ENCODE results near the gene SLC39A11.

Gene SLC39A11

GRCh38 chr17:73039282-73039681 lies 53.2 kb downstream of the SLC39A11 start:
- no peak for DNase-seq (ENCODE audit: insufficient read length, low spot score)
- FAIRE-seq = no peak
- TF ChIP-seq TAF1 (IDR thresholded peaks at IDR 0.05; ENCODE audit: low read depth, low read length) = no peak
- TF ChIP-seq POLR2AphosphoS5 (IDR thresholded peaks at IDR 0.05; ENCODE audit: low read depth, low read length) = no peak
- no peak for TF ChIP-seq POLR2A (IDR thresholded peaks at IDR 0.05; ENCODE audit: low read depth, low read length)
- TF ChIP-seq SPI1 (IDR thresholded peaks at IDR 0.05; ENCODE audit: low read depth, low read length) = no peak
- TF ChIP-seq POU2F2 (IDR thresholded peaks at IDR 0.05; ENCODE audit: low read depth, low read length) = no peak
- TF ChIP-seq PAX5 (IDR thresholded peaks at IDR 0.05; ENCODE audit: insufficient read depth, low read length, severe bottlenecking) = no peak

DNA sequence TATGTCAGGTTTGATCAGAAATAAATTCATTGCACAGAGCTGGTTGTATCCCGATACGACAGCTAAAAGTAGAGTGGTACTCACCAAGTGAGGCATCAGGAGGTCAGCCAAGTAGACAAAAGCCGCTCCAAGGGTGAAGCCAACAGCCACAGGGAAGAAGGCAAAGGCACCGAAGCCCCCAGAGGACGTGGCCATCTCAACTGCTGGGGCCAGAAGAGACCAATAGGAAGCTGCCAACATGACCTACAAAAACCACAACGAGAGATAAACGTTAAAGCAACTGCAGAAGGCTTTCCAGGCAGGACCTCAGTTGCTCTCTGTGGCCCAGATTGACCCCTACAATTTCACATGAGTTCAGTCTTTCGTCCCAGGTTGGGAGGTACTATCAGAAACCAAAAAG lies 61.0 kb downstream of the SLC39A11 start:
- no peak for TF ChIP-seq TAF1 (IDR thresholded peaks at IDR 0.05; ENCODE audit: low read depth, low read length)
- no peak for TF ChIP-seq PAX5 (IDR thresholded peaks at IDR 0.05; ENCODE audit: insufficient read depth, low read length, severe bottlenecking)
- TF ChIP-seq SPI1 (IDR thresholded peaks at IDR 0.05; ENCODE audit: low read depth, low read length) = no peak
- no peak for TF ChIP-seq POU2F2 (IDR thresholded peaks at IDR 0.05; ENCODE audit: low read depth, low read length)
- TF ChIP-seq POLR2AphosphoS5 (IDR thresholded peaks at IDR 0.05; ENCODE audit: low read depth, low read length) = no peak
- TF ChIP-seq POLR2A (IDR thresholded peaks at IDR 0.05; ENCODE audit: low read depth, low read length) = no peak
- FAIRE-seq (no peak), DNase-seq (ENCODE audit: insufficient read length, low spot score) (no peak)

GRCh38 chr17:73030995-73031394 lies 61.5 kb downstream of the SLC39A11 start:
- TF ChIP-seq POU2F2 (IDR thresholded peaks at IDR 0.05; ENCODE audit: low read depth, low read length) (no peak), TAF1 (IDR thresholded peaks at IDR 0.05; ENCODE audit: low read depth, low read length) (no peak), POLR2A (IDR thresholded peaks at IDR 0.05; ENCODE audit: low read depth, low read length) (no peak), PAX5 (IDR thresholded peaks at IDR 0.05; ENCODE audit: insufficient read depth, low read length, severe bottlenecking) (no peak), POLR2AphosphoS5 (IDR thresholded peaks at IDR 0.05; ENCODE audit: low read depth, low read length) (no peak)
- no peak for DNase-seq (ENCODE audit: insufficient read length, low spot score)
- FAIRE-seq = no peak

DNA sequence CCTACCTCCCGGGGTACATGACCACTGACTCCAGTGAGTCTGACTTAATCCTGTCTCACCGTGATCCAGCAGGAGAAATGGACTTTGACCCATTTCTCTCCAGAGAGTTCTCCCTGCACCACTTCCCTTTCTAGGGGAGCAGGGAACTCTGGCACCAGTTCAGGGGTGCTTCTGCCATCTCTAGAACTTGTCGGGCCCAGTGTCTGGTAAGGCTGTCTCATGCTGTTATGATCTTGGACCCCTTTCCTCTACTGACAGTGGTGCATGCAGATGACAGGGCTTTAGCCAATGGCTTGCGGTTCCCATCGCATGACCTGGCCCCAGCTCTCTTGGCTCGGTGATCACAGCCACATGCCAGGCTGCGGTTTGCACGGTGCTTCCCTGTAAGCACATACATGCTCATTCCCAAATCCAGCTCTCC lies 62.0 kb downstream of the SLC39A11 start:
- no peak for DNase-seq (ENCODE audit: insufficient read length, low spot score)
- FAIRE-seq = no peak
- TF ChIP-seq TAF1 (IDR thresholded peaks at IDR 0.05; ENCODE audit: low read depth, low read length) (no peak), POLR2A (IDR thresholded peaks at IDR 0.05; ENCODE audit: low read depth, low read length) (no peak), SPI1 (IDR thresholded peaks at IDR 0.05; ENCODE audit: low read depth, low read length) (no peak), POU2F2 (IDR thresholded peaks at IDR 0.05; ENCODE audit: low read depth, low read length) (no peak), POLR2AphosphoS5 (IDR thresholded peaks at IDR 0.05; ENCODE audit: low read depth, low read length) (no peak), PAX5 (IDR thresholded peaks at IDR 0.05; ENCODE audit: insufficient read depth, low read length, severe bottlenecking) (no peak)

DNA sequence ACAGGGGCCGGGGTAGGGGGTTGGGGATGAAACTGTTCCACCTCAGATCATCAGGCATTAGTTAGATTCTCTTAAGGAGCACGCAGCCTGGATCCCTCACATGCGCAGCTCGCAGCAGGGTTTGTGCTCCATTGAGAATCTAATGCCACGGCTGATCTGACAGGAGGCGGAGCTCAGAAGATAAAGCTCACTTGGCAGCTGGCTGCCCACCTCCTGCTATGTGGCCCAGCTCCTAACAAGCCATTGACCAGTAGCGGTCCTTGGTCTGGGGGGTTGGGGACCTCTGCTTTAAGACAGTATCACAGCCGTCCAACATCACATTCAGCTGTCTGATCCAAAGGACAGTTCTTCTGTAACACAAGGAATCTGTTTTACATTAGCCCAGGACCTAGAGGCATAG lies 62.5 kb downstream of the SLC39A11 start:
- no peak for FAIRE-seq
- no peak for TF ChIP-seq POLR2A (IDR thresholded peaks at IDR 0.05; ENCODE audit: low read depth, low read length)
- no peak for TF ChIP-seq POLR2AphosphoS5 (IDR thresholded peaks at IDR 0.05; ENCODE audit: low read depth, low read length)
- TF ChIP-seq SPI1 (IDR thresholded peaks at IDR 0.05; ENCODE audit: low read depth, low read length) = no peak
- no peak for TF ChIP-seq TAF1 (IDR thresholded peaks at IDR 0.05; ENCODE audit: low read depth, low read length)
- TF ChIP-seq PAX5 (IDR thresholded peaks at IDR 0.05; ENCODE audit: insufficient read depth, low read length, severe bottlenecking) = no peak
- TF ChIP-seq POU2F2 (IDR thresholded peaks at IDR 0.05; ENCODE audit: low read depth, low read length) = no peak

GRCh38 chr17:73029021-73029420 lies 63.5 kb downstream of the SLC39A11 start:
- DNase-seq (ENCODE audit: insufficient read length, low spot score) = no peak
- FAIRE-seq = no peak
- TF ChIP-seq POLR2A (IDR thresholded peaks at IDR 0.05; ENCODE audit: low read depth, low read length) (no peak), POLR2AphosphoS5 (IDR thresholded peaks at IDR 0.05; ENCODE audit: low read depth, low read length) (no peak), POU2F2 (IDR thresholded peaks at IDR 0.05; ENCODE audit: low read depth, low read length) (no peak), SPI1 (IDR thresholded peaks at IDR 0.05; ENCODE audit: low read depth, low read length) (no peak), TAF1 (IDR thresholded peaks at IDR 0.05; ENCODE audit: low read depth, low read length) (no peak), PAX5 (IDR thresholded peaks at IDR 0.05; ENCODE audit: insufficient read depth, low read length, severe bottlenecking) (no peak)

More for the DNA sequence above, 62.5 kb downstream of the SLC39A11 start:
- no peak for DNase-seq (ENCODE audit: insufficient read length, low spot score)

DNA sequence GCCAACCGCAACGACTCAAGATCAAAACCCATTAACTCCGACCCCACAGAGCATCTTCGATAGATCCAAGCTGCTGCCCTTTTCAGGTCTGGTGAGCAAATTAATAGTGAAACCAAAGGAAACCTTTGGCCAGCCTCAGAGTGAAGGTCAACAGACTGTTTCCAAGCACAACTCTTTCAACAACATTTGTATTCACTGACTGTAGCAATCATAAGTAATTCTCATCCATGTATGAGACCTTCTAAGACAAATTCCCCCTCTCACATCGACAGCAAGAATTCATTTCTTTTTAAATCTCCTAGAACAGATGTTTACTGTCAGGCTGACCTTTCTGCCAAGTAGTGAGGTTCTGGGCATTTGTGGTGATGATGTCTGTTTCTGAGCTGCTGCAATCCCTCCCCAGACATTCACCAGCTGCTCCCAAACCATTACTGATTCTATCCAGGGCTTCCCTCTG lies 64.2 kb downstream of the SLC39A11 start:
- no peak for TF ChIP-seq TAF1 (IDR thresholded peaks at IDR 0.05; ENCODE audit: low read depth, low read length)
- no peak for TF ChIP-seq POU2F2 (IDR thresholded peaks at IDR 0.05; ENCODE audit: low read depth, low read length)
- no peak for TF ChIP-seq POLR2A (IDR thresholded peaks at IDR 0.05; ENCODE audit: low read depth, low read length)
- no peak for TF ChIP-seq PAX5 (IDR thresholded peaks at IDR 0.05; ENCODE audit: insufficient read depth, low read length, severe bottlenecking)
- TF ChIP-seq SPI1 (IDR thresholded peaks at IDR 0.05; ENCODE audit: low read depth, low read length) = no peak
- TF ChIP-seq POLR2AphosphoS5 (IDR thresholded peaks at IDR 0.05; ENCODE audit: low read depth, low read length) = no peak

DNA sequence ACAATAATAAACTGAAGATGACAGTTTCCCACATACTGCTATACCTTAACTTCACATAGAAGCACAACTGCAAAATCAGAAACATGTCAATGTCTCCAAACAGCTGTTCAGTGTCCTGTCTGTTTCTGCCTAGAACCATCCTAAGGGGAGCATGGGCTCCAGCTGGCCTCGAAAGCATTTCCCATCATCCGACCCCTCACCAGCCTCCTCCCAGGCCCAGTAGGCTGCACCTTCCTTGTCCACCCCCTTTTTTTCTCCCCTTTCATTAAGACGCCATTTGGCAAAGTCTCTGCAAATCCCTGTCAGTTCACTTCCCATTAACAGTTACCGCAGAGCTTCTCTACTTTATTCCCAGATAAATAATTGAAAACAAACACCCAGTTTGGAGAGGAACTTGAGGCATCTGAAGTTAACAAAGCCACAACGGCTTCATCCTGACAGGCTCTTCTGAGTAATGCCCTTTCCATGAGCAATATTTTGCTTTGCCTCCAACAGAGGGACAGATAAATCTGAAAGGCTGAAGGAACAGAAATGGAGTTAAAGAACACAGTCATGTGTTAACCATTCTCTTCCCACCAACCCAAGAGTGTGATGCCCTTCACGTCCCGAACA lies 65.3 kb downstream of the SLC39A11 start:
- FAIRE-seq (no peak), DNase-seq (ENCODE audit: insufficient read length, low spot score) (no peak)
- TF ChIP-seq TAF1 (IDR thresholded peaks at IDR 0.05; ENCODE audit: low read depth, low read length) (no peak), SPI1 (IDR thresholded peaks at IDR 0.05; ENCODE audit: low read depth, low read length) (no peak), POLR2A (IDR thresholded peaks at IDR 0.05; ENCODE audit: low read depth, low read length) (no peak), PAX5 (IDR thresholded peaks at IDR 0.05; ENCODE audit: insufficient read depth, low read length, severe bottlenecking) (no peak), POLR2AphosphoS5 (IDR thresholded peaks at IDR 0.05; ENCODE audit: low read depth, low read length) (no peak), POU2F2 (IDR thresholded peaks at IDR 0.05; ENCODE audit: low read depth, low read length) (no peak)

More for the DNA sequence above, 64.2 kb downstream of the SLC39A11 start:
- no peak for FAIRE-seq
- no peak for DNase-seq (ENCODE audit: insufficient read length, low spot score)

- TF ChIP-seq POLR2AphosphoS5 (IDR thresholded peaks at IDR 0.05; ENCODE audit: low read depth, low read length) = no peak
- no peak for TF ChIP-seq POU2F2 (IDR thresholded peaks at IDR 0.05; ENCODE audit: low read depth, low read length)
- no peak for TF ChIP-seq SPI1 (IDR thresholded peaks at IDR 0.05; ENCODE audit: low read depth, low read length)
- TF ChIP-seq PAX5 (IDR thresholded peaks at IDR 0.05; ENCODE audit: insufficient read depth, low read length, severe bottlenecking) = no peak
- no peak for TF ChIP-seq TAF1 (IDR thresholded peaks at IDR 0.05; ENCODE audit: low read depth, low read length)
- no peak for TF ChIP-seq POLR2A (IDR thresholded peaks at IDR 0.05; ENCODE audit: low read depth, low read length)
- FAIRE-seq (no peak), DNase-seq (ENCODE audit: insufficient read length, low spot score) (no peak)
Measured at GRCh38 chr17:73025041-73025560, 67.4 kb downstream of the SLC39A11 start.

Measured in GM12891 (cell line).